CD4-positive, alpha-beta T cell treated with Interleukin-12 subunit alpha and Interleukin-12 subunit beta, for 1 hour (primary cell): Measurements from ENCODE around the gene CACNA1G.

ENCODE experiments used
- DNase-seq: peaks from one replicate; pipeline ENCODE4 v3.0.0-alpha.2; 2020

CACNA1G gene

GRCh38 chr17:50618300-50618699 lies 57.8 kb downstream of the CACNA1G start:
- DNase-seq, result no peak

GRCh38 chr17:50618941-50619340 lies 58.4 kb downstream of the CACNA1G start:
- DNase-seq, result no peak

GRCh38 chr17:50619489-50619888 lies 59.0 kb downstream of the CACNA1G start:
- no peak for DNase-seq

GRCh38 chr17:50620237-50620636 lies 59.7 kb downstream of the CACNA1G start:
- no peak for DNase-seq

GRCh38 chr17:50620858-50621257 lies 60.3 kb downstream of the CACNA1G start:
- DNase-seq, result no peak

GRCh38 chr17:50621574-50622031 lies 61.1 kb downstream of the CACNA1G start:
- no peak for DNase-seq

- DNase-seq, result no peak
Observed at GRCh38 chr17:50624321-50624934, 63.9 kb downstream of the CACNA1G start.

GRCh38 chr17:50625032-50625871 lies 64.7 kb downstream of the CACNA1G start:
- DNase-seq, result no peak

GRCh38 chr17:50626037-50626574 lies 65.6 kb downstream of the CACNA1G start:
- peak; percentile 65 for DNase-seq

- no peak for DNase-seq
Observed at GRCh38 chr17:50627036-50627781, 66.7 kb downstream of the CACNA1G start.

- DNase-seq, result no peak
Observed at GRCh38 chr17:50627782-50628601, 67.5 kb downstream of the CACNA1G start.

GRCh38 chr17:50629902-50630301 lies 69.4 kb downstream of the CACNA1G start:
- no peak for DNase-seq

GRCh38 chr17:50630524-50631194 lies 70.1 kb downstream of the CACNA1G start:
- peak; percentile 57 for DNase-seq

GRCh38 chr17:50631195-50631907 lies 70.8 kb downstream of the CACNA1G start:
- no peak for DNase-seq

- DNase-seq, result no peak
Observed at GRCh38 chr17:50631908-50632571, 71.5 kb downstream of the CACNA1G start.

GRCh38 chr17:50632637-50633036 lies 72.1 kb downstream of the CACNA1G start:
- DNase-seq, result no peak

- no peak for DNase-seq
Observed at GRCh38 chr17:50633683-50634082, 73.2 kb downstream of the CACNA1G start.

- no peak for DNase-seq
Observed at GRCh38 chr17:50634224-50634914, 73.9 kb downstream of the CACNA1G start, which contains the start of gene ABCC3. Gene ABCC3 (plus strand): TSS chr17:50634881. CDS start chr17:50634937, 56 bp downstream.

GRCh38 chr17:50634915-50635731 lies 74.6 kb downstream of the CACNA1G start:
- DNase-seq, result no peak
